H1 (cell line): ENCODE results near the gene RWDD4. TPM values are rescaled to one million over a fixed set of nuclear protein-coding genes. Genes with fewer than 3 reads are reported as not detected.
A peak's percentile ranks its signal among the peaks of the same experiment; 100 is the strongest.

Experiments used
- CTCF ChIA-PET: fragments of 300-600 bp; sonication (Branson Sonifier 250); formaldehyde crosslinking; loops from one replicate; lab custom pipeline; 2021; ENCODE audit not compliant: partially characterized antibody; lab: Charles Lee
- POLR2A ChIA-PET: fragments of 300-600 bp; sonication (Branson Sonifier 250); formaldehyde crosslinking; loops from one replicate; lab custom pipeline; 2021; ENCODE audit warnings: inconsistent platforms; ENCODE audit not compliant: partially characterized antibody; lab: Charles Lee
- DNase-seq, 2 experiments: peaks; one replicate each; pipeline versions ENCODE4 v3.0.0 to v3.0.0-alpha.2; 2010 to 2022; ENCODE audit warnings: low spot score in 2 of 2, low read depth in 1 of 2, mixed read lengths in 1 of 2
- FAIRE-seq: peaks from 2 replicates; lab custom pipeline; 2011; peaks lifted over from hg19 to GRCh38; lab: Jason Lieb, UNC
- H2AFZ ChIP-seq: 2 replicates; pipeline ENCODE4 v1.8.1; 2012; ENCODE audit warnings: low read length, inconsistent platforms
- H2AK5ac ChIP-seq: 2 replicates; pipeline ENCODE4 v1.6.1; 2013; ENCODE audit warnings: low read depth, low read length
- H2BK120ac ChIP-seq: replicated peaks from 2 replicates; pipeline ENCODE3; 2013; ENCODE audit warnings: low read depth, low read length, inconsistent platforms
- H2BK12ac ChIP-seq: 2 replicates; pipeline ENCODE4 v1.6.1; 2013; ENCODE audit warnings: low read depth, low read length
- H2BK15ac ChIP-seq: 2 replicates; pipeline ENCODE4 v1.6.1; 2013; ENCODE audit warnings: low read length
- H2BK20ac ChIP-seq: 2 replicates; pipeline ENCODE4 v1.6.1; 2013; ENCODE audit warnings: low read length
- H2BK5ac ChIP-seq: 2 replicates; pipeline ENCODE4 v1.6.1; 2013; ENCODE audit warnings: low read depth, low read length
- H3K14ac ChIP-seq: 2 replicates; pipeline ENCODE4 v1.6.1; 2013; ENCODE audit warnings: inconsistent platforms; ENCODE audit not compliant: insufficient read length
- H3K18ac ChIP-seq: 2 replicates; pipeline ENCODE4 v1.6.1; 2013; ENCODE audit warnings: low read length; ENCODE audit errors: extremely low read depth
- H3K23ac ChIP-seq: 2 replicates; pipeline ENCODE4 v1.6.1; 2013; ENCODE audit warnings: inconsistent platforms; ENCODE audit not compliant: insufficient read length
- H3K23me2 ChIP-seq: 2 replicates; pipeline ENCODE4 v1.6.1; 2013; ENCODE audit warnings: low read depth, low read length
- H3K27ac ChIP-seq: 2 replicates; pipeline ENCODE4 v1.6.1; 2011; ENCODE audit warnings: low read depth, low read length, inconsistent platforms
- H3K27me3 ChIP-seq, 4 experiments: replicated peaks in 1 of 4; 1 replicate in 1 of 4; 2 replicates in 3 of 4; pipeline versions ENCODE4 v1.6.1 to v1.8.1; 2011 to 2013; ENCODE audit warnings: low read length in 3 of 4, mild to moderate bottlenecking in 3 of 4, inconsistent platforms in 2 of 4, mixed read lengths in 2 of 4, moderate library complexity in 1 of 4; ENCODE audit not compliant: control insufficient read depth in 3 of 4, insufficient read depth in 3 of 4; ENCODE audit errors: extremely low read depth in 1 of 4
- H3K36me3 ChIP-seq, 4 experiments: 2 replicates each; pipeline versions ENCODE4 v1.6.1 to v1.8.1; 2011 to 2013; ENCODE audit warnings: mild to moderate bottlenecking in 4 of 4, low read length in 3 of 4, moderate library complexity in 2 of 4, control low read depth in 1 of 4, inconsistent platforms in 1 of 4; ENCODE audit not compliant: insufficient read depth in 4 of 4, control insufficient read depth in 2 of 4
- H3K4ac ChIP-seq: replicated peaks from 2 replicates; pipeline ENCODE3; 2013; ENCODE audit warnings: low read length, low read depth, mixed read lengths, inconsistent platforms; ENCODE audit not compliant: insufficient read length
- H3K4me1 ChIP-seq, 4 experiments: replicated peaks in 1 of 4; 1 replicate in 1 of 4; 2 replicates in 3 of 4; pipeline versions ENCODE4 v1.6.1 to v1.8.1; 2011 to 2013; ENCODE audit warnings: low read length in 3 of 4, inconsistent platforms in 2 of 4, mixed read lengths in 1 of 4; ENCODE audit not compliant: insufficient read depth in 4 of 4, control insufficient read depth in 3 of 4
- H3K4me2 ChIP-seq, 2 experiments: 2 replicates each; pipeline versions ENCODE4 v1.6.1 to v1.8.1; 2011 to 2013; ENCODE audit warnings: low read depth in 2 of 2, low read length in 2 of 2, control low read depth in 1 of 2, inconsistent platforms in 1 of 2, mild to moderate bottlenecking in 1 of 2; ENCODE audit not compliant: insufficient read depth in 1 of 2
- H3K4me3 ChIP-seq, 4 experiments: fragments of 200-600, 300-600 bp in 1 of 4; sonication (generic), shearing (Covaris generic), sonication (Bioruptor Twin) in 1 of 4; 2 replicates each; pipeline versions ENCODE4 v1.5.1 to v1.8.1; 2011 to 2016; ENCODE audit warnings: low read length in 4 of 4, low read depth in 3 of 4, control low read depth in 2 of 4, inconsistent platforms in 2 of 4, mild to moderate bottlenecking in 2 of 4, mixed read lengths in 1 of 4, moderate library complexity in 1 of 4; ENCODE audit not compliant: insufficient read depth in 2 of 4; ENCODE audit errors: extremely low read depth in 1 of 4
- H3K56ac ChIP-seq: replicated peaks from 2 replicates; pipeline ENCODE3; 2013; ENCODE audit warnings: low read depth, mild to moderate bottlenecking, mixed read lengths, low read length, inconsistent platforms; ENCODE audit not compliant: insufficient read length
- H3K79me1 ChIP-seq: 2 replicates; pipeline ENCODE4 v1.6.1; 2013; ENCODE audit warnings: low read depth, low read length, control low read depth
- H3K79me2 ChIP-seq, 2 experiments: 2 replicates each; pipeline versions ENCODE4 v1.6.1 to v1.8.1; 2012 to 2013; ENCODE audit warnings: low read length in 2 of 2, mild to moderate bottlenecking in 2 of 2, inconsistent platforms in 1 of 2; ENCODE audit not compliant: insufficient read depth in 2 of 2, control insufficient read depth in 1 of 2
- H3K9ac ChIP-seq, 4 experiments: replicated peaks in 1 of 4; 1 replicate in 1 of 4; 2 replicates in 3 of 4; pipeline versions ENCODE4 v1.6.1 to v1.8.1; 2011 to 2013; ENCODE audit warnings: low read depth in 3 of 4, low read length in 3 of 4, control low read depth in 2 of 4, mild to moderate bottlenecking in 2 of 4, moderate library complexity in 2 of 4, inconsistent platforms in 1 of 4; ENCODE audit errors: extremely low read depth in 1 of 4
- H3K9me3 ChIP-seq, 2 experiments: 2 replicates each; pipeline versions ENCODE4 v1.6.1 to v1.8.1; 2012 to 2013; ENCODE audit warnings: mild to moderate bottlenecking in 2 of 2, moderate library complexity in 2 of 2, control low read depth in 1 of 2, inconsistent platforms in 1 of 2, low read depth in 1 of 2, low read length in 1 of 2, mixed read lengths in 1 of 2; ENCODE audit not compliant: insufficient read depth in 2 of 2
- H4K20me1 ChIP-seq, 2 experiments: replicated peaks in 1 of 2; 2 replicates each; pipeline versions ENCODE3 to v1.8.1; 2011 to 2013; ENCODE audit warnings: inconsistent platforms in 2 of 2, low read length in 2 of 2, mild to moderate bottlenecking in 1 of 2; ENCODE audit not compliant: insufficient read depth in 2 of 2, control insufficient read depth in 1 of 2
- H4K5ac ChIP-seq: 2 replicates; pipeline ENCODE4 v1.6.1; 2013; ENCODE audit warnings: low read length, low read depth, mixed read lengths, inconsistent platforms; ENCODE audit not compliant: insufficient read length
- H4K8ac ChIP-seq: 2 replicates; pipeline ENCODE4 v1.8.0; 2013; ENCODE audit warnings: mild to moderate bottlenecking, moderate library complexity, low read length, inconsistent platforms; ENCODE audit not compliant: insufficient read depth; ENCODE audit errors: extremely low read depth
- H4K91ac ChIP-seq: replicated peaks from 2 replicates; pipeline ENCODE3; 2013; ENCODE audit warnings: low read length, mixed read lengths, inconsistent platforms; ENCODE audit not compliant: insufficient read length
- ATF3 ChIP-seq: IDR thresholded peaks from 2 replicates; pipeline ENCODE4 v1.6.1; 2011; ENCODE audit warnings: low read depth, mild to moderate bottlenecking, low read length; ENCODE audit not compliant: insufficient read depth
- EGR1 ChIP-seq: IDR thresholded peaks from 2 replicates; pipeline ENCODE4 v1.6.1; 2011; ENCODE audit warnings: low read depth, low read length, borderline replicate concordance
- HDAC2 ChIP-seq, 2 experiments: fragments of 300-600 bp in 1 of 2; sonication (generic) in 1 of 2; IDR thresholded peaks; 2 replicates each; pipeline ENCODE4 v1.6.1; 2011 to 2012; ENCODE audit warnings: low read depth in 2 of 2, low read length in 2 of 2, mild to moderate bottlenecking in 2 of 2, moderate library complexity in 2 of 2, borderline replicate concordance in 1 of 2, inconsistent platforms in 1 of 2
- NRF1 ChIP-seq: IDR thresholded peaks from 2 replicates; pipeline ENCODE4 v1.6.1; 2011; ENCODE audit warnings: mild to moderate bottlenecking, low read depth, low read length, improper control_type of control experiment
- POLR2A ChIP-seq, 2 experiments: IDR thresholded peaks; 1 replicate in 1 of 2; 2 replicates in 1 of 2; pipeline ENCODE4 v1.6.1; 2011; ENCODE audit warnings: low read depth in 2 of 2, low read length in 2 of 2, mild to moderate bottlenecking in 2 of 2; ENCODE audit errors: control extremely low read depth in 1 of 2
- RFX5 ChIP-seq: IDR thresholded peaks from 2 replicates; pipeline ENCODE4 v1.6.1; 2011; ENCODE audit warnings: low read depth, low read length, improper control_type of control experiment, borderline replicate concordance
- TBP ChIP-seq: IDR thresholded peaks from 2 replicates; pipeline ENCODE4 v1.6.1; 2011; ENCODE audit warnings: low read depth, low read length, improper control_type of control experiment
- USF2 ChIP-seq: IDR thresholded peaks from 2 replicates; pipeline ENCODE4 v1.6.1; 2011; ENCODE audit warnings: low read length, improper control_type of control experiment
- WGBS, 2 experiments: shearing (Covaris generic) in 1 of 2; methylation state at CpG; one replicate each; pipeline versions ENCODE4 v1.1.6 to v1.1.7; 2013 to 2015; ENCODE audit warnings: low lambda C conversion rate in 2 of 2, mixed read lengths in 2 of 2, inconsistent platforms in 1 of 2, low coverage in 1 of 2, missing lambda C conversion rate in 1 of 2; ENCODE audit not compliant: insufficient replicate concordance in 2 of 2, insufficient coverage in 1 of 2, insufficient read length in 1 of 2; ENCODE audit errors: extremely low coverage in 1 of 2, missing lambda C conversion rate in 1 of 2; 5-methylcytosine and 5-hydroxymethylcytosine counted together
- polyA plus RNA-seq, 7 experiments: library from polyadenylated mRNA; depleted of rRNA in 3 of 7; stranded (reverse) in 5 of 7; unstranded in 2 of 7; fragments of >200 nt in 5 of 7; fragments of 200-250 nt in 2 of 7; gene quantifications; 1 replicate in 5 of 7; 2 replicates in 1 of 7; 4 replicates in 1 of 7; pipeline versions ENCODE4 v1.2.1 to v1.2.3, GENCODE V29; 2011 to 2013; ENCODE audit warnings: missing spikeins in 2 of 7, mixed read lengths in 2 of 7
- total RNA-seq: library from RNA; stranded (reverse); fragmentation: NEBNext Ultra II Directional; extraction: Animal tissue kit (Norgen Biotek cat#: 25700); gene quantifications from 2 replicates; pipeline ENCODE4 v1.2.1, GENCODE V29; 2021

RWDD4 gene
- total and polyA plus RNA-seq, 2 of the 8 experiments (the other 6 are each of a cell fraction or from before 2014, with no cell fraction given) = 5.4 to 18.9 TPM

- no peak overlapping the region for H2AK5ac ChIP-seq
- no peak overlapping the region for H2BK15ac ChIP-seq
- WGBS, 2 experiments = 89% methylated on average over 2 of the region's 2 CpGs; no CpG with 5 or more reads in 1 of the 2 experiments
- H3K18ac ChIP-seq = no peak overlapping the region
- H3K36me3 ChIP-seq = no peaks in the 10 kb centered on the region
- H3K27me3 ChIP-seq = no peaks in the 10 kb centered on the region
- no peak overlapping the region for H4K91ac ChIP-seq
- H3K56ac ChIP-seq = no peak overlapping the region
- ChIA-PET POLR2A (interaction anchor here (1.4 kb wide), 1 partner anchor 165 kb away, joined by 3 read pairs; no protein-coding TSS in a partner anchor), CTCF (interaction anchor here (2.8 kb wide), 1 partner anchor 10 kb away, joined by 10 read pairs; no protein-coding TSS in a partner anchor)
- no peaks in the 10 kb centered on the region for H3K79me1 ChIP-seq
- no peak overlapping the region for H3K14ac ChIP-seq
- H3K9ac ChIP-seq = no peak overlapping the region
- no peaks in the 10 kb centered on the region for H4K20me1 ChIP-seq
- no peak overlapping the region for H3K4ac ChIP-seq
- H3K4me3 ChIP-seq = no peak overlapping the region
- no peaks in the 10 kb centered on the region for H3K79me2 ChIP-seq
- H2BK5ac ChIP-seq = no peak overlapping the region
- H4K5ac ChIP-seq = no peak overlapping the region
- H2BK12ac ChIP-seq = no peak overlapping the region
- DNase-seq (no peak), FAIRE-seq (no peak)
- H3K4me2 ChIP-seq = no peak overlapping the region
- no peak overlapping the region for H4K8ac ChIP-seq
- H2AFZ ChIP-seq = peak overlapping the region; percentile 75; the same call in 1 of the 2 replicates
- H3K27ac ChIP-seq = no peak overlapping the region
- H3K4me1 ChIP-seq = no peaks in the 10 kb centered on the region
- no peaks in the 10 kb centered on the region for H3K9me3 ChIP-seq
- H2BK120ac ChIP-seq = no peak overlapping the region
- H2BK20ac ChIP-seq = no peak overlapping the region
- no peak overlapping the region for H3K23ac ChIP-seq
- TF ChIP-seq POLR2A (IDR thresholded peaks at IDR 0.05; ENCODE audit: control extremely low read depth in 1 of 2, low read depth in 2 of 2, low read length in 2 of 2) (no peak), RFX5 (no peak), ATF3 (peak; percentile 37; the same call in 1 of the 2 replicates), NRF1 (no peak), TBP (no peak), EGR1 (no peak), HDAC2 (IDR thresholded peaks at IDR 0.05; ENCODE audit: borderline replicate concordance in 1 of 2, low read depth in 2 of 2, low read length in 2 of 2) (no peak), USF2 (peak; percentile 78)
- no peaks in the 10 kb centered on the region; the same call in 1 of the 2 replicates for H3K23me2 ChIP-seq
Observed at GRCh38 chr4:183610033-183610432, 49.0 kb downstream of the RWDD4 start.
